SK-N-SH treated with all-trans-retinoic acid at 6 μM for 48 hours (cell line): ENCODE measurements around the gene CALM3.

Source experiments
- ARNTL ChIP-seq: fragments of 450-650 bp; formaldehyde crosslinking; IDR thresholded peaks from 2 replicates; pipeline ENCODE4 v1.5.0; 2020; ENCODE audit warnings: low read depth, mild to moderate bottlenecking, moderate library complexity, borderline replicate concordance
- CREB5 ChIP-seq: fragments of 250-450 bp; sonication (Bioruptor Pico); IDR thresholded peaks from 2 replicates; pipeline ENCODE4 v1.5.1; 2020; ENCODE audit warnings: low read depth, mild to moderate bottlenecking, moderate library complexity
- ESRRG ChIP-seq: fragments of 250-450 bp; sonication (Bioruptor Pico); IDR thresholded peaks from 2 replicates; pipeline ENCODE4 v1.6.1; 2021; ENCODE audit warnings: mild to moderate bottlenecking
- ISL1 ChIP-seq: fragments of 250-450 bp; sonication (Bioruptor Pico); IDR thresholded peaks from 2 replicates; pipeline ENCODE4 v2.1.2; 2022; ENCODE audit warnings: mild to moderate bottlenecking, moderate library complexity
- OSR1 ChIP-seq: fragments of 250-450 bp; sonication (Bioruptor Pico); IDR thresholded peaks from 2 replicates; pipeline ENCODE4 v1.8.0; 2022; ENCODE audit warnings: moderate library complexity, mild to moderate bottlenecking, inconsistent platforms
- PATZ1 ChIP-seq: fragments of 250-450 bp; sonication (Bioruptor Pico); IDR thresholded peaks from 2 replicates; pipeline ENCODE4 v1.8.0; 2020; ENCODE audit warnings: mild to moderate bottlenecking, moderate library complexity, borderline replicate concordance
- RARB ChIP-seq: fragments of 250-450 bp; sonication (Bioruptor Pico); IDR thresholded peaks from 2 replicates; pipeline ENCODE4 v1.8.0; 2021; ENCODE audit warnings: mild to moderate bottlenecking, moderate library complexity
- ZC3H10 ChIP-seq: fragments of 250-450 bp; sonication (Bioruptor Pico); IDR thresholded peaks from 2 replicates; pipeline ENCODE4 v1.5.1; 2021; ENCODE audit warnings: mild to moderate bottlenecking, moderate library complexity
- TF ChIP-seq, protein P1 (sequence below): fragments of 250-450 bp; sonication (Bioruptor Pico); IDR thresholded peaks from 2 replicates; pipeline ENCODE4 v1.5.0; 2020; ENCODE audit warnings: mild to moderate bottlenecking, moderate library complexity

DNA sequence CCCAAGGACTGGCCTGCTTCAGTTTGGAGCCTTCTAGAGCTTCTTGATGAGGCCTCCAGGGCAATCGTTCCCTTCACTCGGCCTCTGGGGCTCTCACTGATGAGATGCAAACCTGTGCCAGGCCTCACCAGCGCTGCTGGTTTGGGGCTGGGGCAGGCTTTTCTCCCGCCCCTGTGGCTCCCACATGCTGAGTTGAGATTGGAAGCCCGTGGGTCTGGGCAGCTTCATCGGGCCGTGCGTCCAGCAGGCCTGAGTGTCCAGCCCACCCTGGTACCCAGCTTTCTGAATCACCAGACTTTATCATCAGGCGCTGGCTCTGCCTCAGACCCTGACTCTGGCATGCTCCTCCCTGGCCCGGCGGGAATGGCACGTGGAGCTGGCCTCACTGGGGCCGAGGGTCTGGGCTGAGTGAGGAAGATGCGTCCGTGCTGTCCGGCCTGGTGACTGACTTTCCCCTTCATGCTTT is 4.3 kb downstream of the CALM3 start:
- no peak for TF ChIP-seq CREB5 (CRISPR knock-in tag)
- TF ChIP-seq ZC3H10, result no peak
- no peak for TF ChIP-seq PATZ1 (CRISPR knock-in tag)
- no peak for TF ChIP-seq OSR1 (CRISPR knock-in tag)
- TF ChIP-seq ARNTL (CRISPR knock-in tag), result no peak
- TF ChIP-seq RARB, result no peak
- TF ChIP-seq, protein P1, sequence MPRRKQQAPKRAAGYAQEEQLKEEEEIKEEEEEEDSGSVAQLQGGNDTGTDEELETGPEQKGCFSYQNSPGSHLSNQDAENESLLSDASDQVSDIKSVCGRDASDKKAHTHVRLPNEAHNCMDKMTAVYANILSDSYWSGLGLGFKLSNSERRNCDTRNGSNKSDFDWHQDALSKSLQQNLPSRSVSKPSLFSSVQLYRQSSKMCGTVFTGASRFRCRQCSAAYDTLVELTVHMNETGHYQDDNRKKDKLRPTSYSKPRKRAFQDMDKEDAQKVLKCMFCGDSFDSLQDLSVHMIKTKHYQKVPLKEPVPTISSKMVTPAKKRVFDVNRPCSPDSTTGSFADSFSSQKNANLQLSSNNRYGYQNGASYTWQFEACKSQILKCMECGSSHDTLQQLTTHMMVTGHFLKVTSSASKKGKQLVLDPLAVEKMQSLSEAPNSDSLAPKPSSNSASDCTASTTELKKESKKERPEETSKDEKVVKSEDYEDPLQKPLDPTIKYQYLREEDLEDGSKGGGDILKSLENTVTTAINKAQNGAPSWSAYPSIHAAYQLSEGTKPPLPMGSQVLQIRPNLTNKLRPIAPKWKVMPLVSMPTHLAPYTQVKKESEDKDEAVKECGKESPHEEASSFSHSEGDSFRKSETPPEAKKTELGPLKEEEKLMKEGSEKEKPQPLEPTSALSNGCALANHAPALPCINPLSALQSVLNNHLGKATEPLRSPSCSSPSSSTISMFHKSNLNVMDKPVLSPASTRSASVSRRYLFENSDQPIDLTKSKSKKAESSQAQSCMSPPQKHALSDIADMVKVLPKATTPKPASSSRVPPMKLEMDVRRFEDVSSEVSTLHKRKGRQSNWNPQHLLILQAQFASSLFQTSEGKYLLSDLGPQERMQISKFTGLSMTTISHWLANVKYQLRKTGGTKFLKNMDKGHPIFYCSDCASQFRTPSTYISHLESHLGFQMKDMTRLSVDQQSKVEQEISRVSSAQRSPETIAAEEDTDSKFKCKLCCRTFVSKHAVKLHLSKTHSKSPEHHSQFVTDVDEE (CRISPR knock-in tag), result no peak
- TF ChIP-seq ISL1 (CRISPR knock-in tag), result no peak
- no peak for TF ChIP-seq ESRRG (CRISPR knock-in tag)
